NB4 (cell line): ENCODE data around the gene ABCF3.

ENCODE experiments used
- CTCF ChIP-seq: IDR thresholded peaks from one replicate; pipeline ENCODE4 v1.5.1; 2012; ENCODE audit warnings: low read depth, low read length
- MAX ChIP-seq: IDR thresholded peaks from 2 replicates; pipeline ENCODE4 v1.6.1; 2011; ENCODE audit warnings: low read depth, low read length
- MYC ChIP-seq: IDR thresholded peaks from 2 replicates; pipeline ENCODE4 v1.6.1; 2011; ENCODE audit warnings: low read depth, low read length
- POLR2A ChIP-seq: IDR thresholded peaks from 2 replicates; pipeline ENCODE4 v1.6.1; 2011; ENCODE audit warnings: mild to moderate bottlenecking; ENCODE audit not compliant: insufficient read length; ENCODE audit errors: extremely low read depth

GRCh38 chr3:184142199-184142598, 43.8 kb upstream of the ABCF3 start:
- TF ChIP-seq MYC = no peak
- no peak for TF ChIP-seq POLR2A
- no peak for TF ChIP-seq CTCF
- TF ChIP-seq MAX = no peak
